Stimulated activated CD4-positive, alpha-beta T cell treated with anti-CD3 and anti-CD28 coated beads, TNF-alpha, amount 100 ng/mL, for 1 hour (primary cell): ENCODE measurements around the gene CACNA1H.
"Not testable (repeated sequence)": the region's sequence is repeated elsewhere in the genome, so short reads cannot be mapped to it uniquely, and the experiment has no call there.

ENCODE experiments used
- DNase-seq, 3 donors: peaks; one replicate each; pipeline ENCODE4 v3.0.0-alpha.2; 2020; ENCODE audit warnings: low read depth in 3 of 3, low spot score in 1 of 3

Gene CACNA1H

DNA sequence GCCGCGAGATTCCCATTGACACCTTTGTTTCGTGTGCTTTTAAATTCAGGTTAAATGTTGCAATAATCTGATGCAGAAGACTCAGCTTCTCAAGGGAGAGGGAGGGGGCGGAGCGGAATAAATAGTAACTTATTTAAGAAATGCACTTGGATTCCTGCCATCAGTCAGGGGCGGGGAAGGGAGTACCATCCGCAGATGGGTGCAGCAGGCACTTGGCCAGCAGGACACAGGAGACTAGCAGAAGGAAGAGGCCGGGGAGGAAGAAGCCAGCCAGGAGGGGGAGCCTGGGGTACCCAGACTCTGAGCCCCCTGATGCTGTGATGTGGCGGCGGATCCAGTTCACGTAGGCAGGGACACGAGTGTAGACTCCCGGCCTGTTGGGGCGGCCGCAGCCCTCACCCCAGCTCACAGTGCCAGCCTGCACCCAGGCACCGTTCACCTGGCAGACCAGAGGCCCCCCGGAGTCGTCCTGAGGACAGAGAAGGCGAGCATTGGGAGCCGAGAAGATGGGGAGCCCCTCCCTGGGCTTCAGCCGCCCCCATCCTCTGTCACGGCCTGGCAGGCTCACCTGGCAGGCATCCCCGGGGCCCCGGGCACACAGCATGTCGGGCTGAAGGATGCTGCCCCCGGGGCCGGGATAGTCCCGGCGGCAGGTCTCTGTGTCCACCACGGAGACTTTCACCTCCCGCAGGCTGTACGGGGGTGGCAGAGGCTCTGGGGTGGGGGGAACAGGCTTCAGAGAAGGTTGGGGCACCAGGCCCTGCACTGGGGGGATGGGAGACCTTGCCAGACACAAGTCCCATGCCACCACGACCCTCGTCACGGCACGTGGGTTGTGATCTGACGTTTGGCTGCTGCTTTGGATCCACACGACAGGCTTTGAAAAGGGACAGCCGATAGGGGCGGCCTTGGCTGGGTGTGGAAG lies 69.0 kb downstream of the CACNA1H start:
- no peak for DNase-seq

DNA sequence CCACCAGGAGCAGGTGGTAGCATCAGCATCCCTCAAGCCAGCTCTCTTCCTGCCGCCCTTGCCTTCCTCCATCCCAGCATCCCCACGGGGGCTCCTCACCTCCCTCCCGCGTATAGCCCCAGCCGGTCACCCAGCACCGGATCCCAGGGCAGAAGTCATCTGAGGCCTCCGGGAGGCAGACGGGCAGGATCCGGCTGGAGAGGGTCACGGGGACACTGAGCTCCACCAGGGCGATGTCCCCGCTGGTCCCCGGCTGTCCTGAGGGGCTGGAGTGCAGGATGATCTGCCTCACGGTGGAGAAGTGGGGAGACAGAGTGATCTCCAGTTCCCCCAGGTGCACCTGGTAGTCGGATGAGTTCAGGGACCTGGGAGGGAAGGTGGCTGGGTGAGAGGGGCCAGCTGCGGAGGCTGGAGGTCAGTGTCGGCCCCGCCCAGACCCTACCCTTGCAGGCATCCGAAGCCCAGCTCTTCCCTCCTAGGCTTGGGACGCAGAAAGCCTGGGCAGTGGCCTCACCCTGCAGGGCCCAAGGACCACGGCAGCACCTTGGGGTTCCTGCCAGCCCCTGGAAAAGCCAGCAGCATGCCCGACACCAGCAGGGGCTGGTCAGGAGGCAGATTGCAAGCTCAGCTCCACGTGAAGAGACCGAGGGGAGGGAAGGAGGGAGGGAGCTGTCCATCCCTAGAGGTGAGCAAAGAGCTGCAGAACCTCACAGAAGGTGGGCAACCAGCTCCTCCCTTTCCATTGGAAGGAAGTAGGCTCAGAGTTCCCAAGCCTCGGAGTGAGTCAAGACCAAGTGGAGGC lies 69.8 kb downstream of the CACNA1H start:
- DNase-seq: no peak

GRCh38 chr16:1223355-1224214 lies 70.7 kb downstream of the CACNA1H start:
- no peak for DNase-seq

- DNase-seq: no peak
These were observed 71.7 kb downstream of the CACNA1H start for GRCh38 chr16:1224558-1224957.

DNA sequence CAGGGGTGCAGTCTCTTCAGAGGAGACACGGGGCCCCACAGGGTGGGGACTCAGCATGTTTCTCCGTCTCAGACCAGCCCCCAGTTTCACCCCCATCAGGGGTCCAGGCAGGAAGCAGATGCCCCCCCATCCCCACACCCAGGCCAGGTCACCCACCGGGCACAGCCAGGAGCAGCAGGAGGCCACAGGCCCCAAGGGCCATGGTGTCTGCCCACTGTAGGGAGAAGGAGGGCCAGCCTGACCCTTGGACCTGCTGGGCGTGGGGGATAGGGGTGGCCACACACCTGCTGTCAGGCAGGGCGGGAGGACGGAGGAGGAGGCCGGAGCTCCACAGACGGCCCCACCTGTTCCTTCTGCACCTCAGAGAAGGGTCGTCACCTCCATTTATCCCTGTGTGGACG lies 72.1 kb downstream of the CACNA1H start, which contains the start of gene TPSG1:
TSS of gene TPSG1 (minus strand) at position 218 of the 401 bp plus-strand sequence. CDS start at position 202, 16 bp downstream.
- no peak for DNase-seq

DNA sequence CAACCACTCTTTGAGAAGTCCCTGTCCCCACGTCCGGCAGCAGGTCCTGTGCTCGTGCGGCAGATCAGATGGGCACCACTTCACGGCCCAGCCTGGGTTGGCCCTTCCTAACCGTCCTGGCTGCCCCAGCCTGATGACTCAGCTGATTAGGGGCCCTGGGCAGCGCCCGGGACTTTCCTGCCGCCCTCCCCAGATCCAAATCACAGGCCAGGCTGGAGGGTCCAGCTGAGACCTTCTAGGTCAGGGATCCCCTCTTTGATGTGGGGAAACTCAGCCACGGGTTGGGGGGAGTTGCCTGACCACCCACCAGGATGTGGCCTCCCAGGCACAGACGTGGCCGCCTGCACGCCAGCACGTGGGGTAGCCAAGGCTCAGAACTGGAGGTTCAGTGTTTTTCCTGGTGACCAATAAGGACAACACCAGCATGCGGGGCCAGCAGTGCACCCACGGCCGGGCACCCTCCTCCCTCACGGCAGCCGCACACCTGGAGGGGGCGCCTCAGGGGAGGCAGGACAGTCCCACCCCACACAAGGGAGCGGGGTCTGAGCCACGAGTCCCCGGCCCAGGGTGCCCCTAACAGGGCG lies 72.9 kb downstream of the CACNA1H start:
- not testable (repeated sequence) for DNase-seq

DNA sequence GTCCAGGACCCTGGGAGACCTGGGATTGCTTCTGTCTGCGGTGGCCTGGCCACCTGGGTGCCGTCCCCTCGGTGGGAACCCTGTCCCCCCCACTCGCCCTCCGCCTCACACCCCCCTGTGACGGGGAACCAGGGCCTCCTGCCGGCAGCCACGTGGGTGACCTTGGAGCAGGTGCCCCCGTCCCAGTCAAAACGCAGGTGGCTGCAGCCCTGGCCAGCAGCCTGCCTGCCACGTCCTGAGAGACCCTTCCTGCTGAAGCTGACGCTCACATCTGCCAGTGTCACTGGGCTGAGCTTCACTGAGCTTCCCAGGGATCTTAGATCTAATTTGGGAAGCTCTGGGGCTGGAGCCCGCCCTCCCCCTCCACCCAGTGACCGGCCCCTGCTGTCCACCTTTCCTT lies 73.8 kb downstream of the CACNA1H start:
- DNase-seq: not testable (repeated sequence)

DNA sequence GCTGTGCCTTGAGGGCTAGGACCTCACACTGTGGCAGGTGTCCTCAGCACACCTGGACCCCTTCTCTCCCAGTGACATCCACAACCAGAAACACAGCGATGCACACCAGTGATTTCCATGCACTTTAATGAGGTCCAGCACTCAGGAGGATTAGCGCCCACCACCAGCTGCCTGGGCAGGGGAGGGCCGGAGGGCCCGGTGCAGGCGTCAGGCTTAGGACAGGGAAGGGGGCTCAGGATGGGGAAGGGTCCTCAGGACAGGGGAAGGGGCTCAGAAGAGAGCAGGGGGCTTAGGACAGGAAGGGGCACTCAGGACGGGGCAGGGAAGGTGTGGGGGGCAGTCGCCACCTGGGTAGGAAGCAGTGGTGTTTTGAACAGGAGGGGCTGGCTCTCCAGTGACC lies 75.3 kb downstream of the CACNA1H start:
- not testable (repeated sequence) for DNase-seq

DNA sequence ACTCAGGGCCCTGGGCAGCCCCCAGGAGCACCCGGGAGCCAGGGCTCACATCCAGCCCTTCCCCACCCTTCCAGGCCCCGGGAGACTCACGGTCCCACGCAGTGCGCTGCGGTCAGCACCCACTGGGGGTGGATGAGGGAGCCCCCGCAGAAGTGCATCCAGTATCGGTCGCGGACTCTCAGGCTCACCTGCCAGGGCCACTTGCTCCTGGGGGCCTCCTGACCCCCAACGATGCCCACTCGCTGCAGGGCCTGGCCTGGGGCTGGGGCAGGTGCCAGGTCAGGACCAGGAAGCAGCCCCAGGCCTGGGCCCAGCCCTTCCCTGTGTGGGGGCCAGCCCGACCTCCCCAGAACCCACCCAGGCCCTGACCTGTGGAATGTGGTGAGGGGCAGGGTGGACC lies 76.6 kb downstream of the CACNA1H start:
- DNase-seq: not testable (repeated sequence)

DNA sequence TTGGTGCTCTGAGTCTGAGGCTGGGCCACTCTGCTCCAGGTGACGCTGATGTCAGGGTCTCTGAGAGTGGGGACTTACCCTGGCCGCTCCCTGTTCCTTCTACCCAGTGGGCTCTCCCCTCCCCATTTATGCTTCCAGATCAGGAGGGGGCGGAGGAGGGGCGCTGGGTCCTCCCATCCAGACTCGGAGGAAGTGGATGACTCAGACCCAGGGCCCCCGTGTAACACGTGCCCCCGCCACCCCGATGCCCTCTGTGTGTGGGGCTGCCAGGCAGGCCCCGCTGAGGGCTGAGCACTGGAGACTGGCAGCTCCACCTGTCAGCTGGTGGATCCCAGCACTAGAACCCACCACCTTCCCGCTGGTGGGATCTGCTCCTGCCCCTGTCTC lies 77.2 kb downstream of the CACNA1H start, which contains the start of gene TPSB2:
TSS of gene TPSB2 (minus strand) at position 101 of the 387 bp plus-strand sequence. CDS start 233 bp downstream, outside the sequence.
- DNase-seq: not testable (repeated sequence)

GRCh38 chr16:1230471-1231212 lies 77.7 kb downstream of the CACNA1H start:
- not testable (repeated sequence) for DNase-seq

GRCh38 chr16:1231301-1231700 lies 78.4 kb downstream of the CACNA1H start:
- DNase-seq: not testable (repeated sequence)

DNA sequence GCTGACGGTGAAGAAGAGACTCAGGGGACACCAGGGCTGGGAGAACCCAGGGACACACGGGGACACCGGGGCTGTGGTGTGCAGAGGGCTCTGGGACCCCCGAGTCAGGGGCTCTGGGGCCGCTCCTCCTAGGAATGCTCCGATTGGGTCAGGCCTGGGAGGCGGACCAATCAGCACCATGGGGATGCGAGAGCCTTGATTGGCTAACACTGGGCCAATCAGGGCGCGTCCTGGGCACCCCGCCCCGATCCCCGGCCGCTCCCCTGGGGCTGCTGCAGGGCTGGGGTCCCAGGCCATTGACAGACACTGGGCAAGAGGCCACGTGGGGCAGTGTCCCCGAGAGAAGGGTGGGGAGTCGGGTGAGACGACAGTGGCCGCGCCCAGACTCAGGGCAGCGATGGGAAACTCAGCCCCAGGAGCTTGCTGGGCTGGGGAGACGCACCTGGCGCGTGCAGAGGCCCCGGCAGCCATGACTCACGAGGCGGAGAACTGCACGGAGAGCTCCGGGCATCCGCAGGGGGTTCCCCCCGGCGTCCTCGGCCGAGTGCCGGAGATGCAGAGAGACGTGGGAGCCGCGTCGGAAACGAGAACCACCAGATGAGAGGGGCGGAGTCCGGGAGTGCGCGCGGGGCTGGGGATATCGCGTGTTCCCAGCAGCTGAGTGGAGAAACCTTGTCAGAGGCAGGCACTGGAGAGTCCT lies 79.3 kb downstream of the CACNA1H start:
- not testable (repeated sequence) for DNase-seq

DNA sequence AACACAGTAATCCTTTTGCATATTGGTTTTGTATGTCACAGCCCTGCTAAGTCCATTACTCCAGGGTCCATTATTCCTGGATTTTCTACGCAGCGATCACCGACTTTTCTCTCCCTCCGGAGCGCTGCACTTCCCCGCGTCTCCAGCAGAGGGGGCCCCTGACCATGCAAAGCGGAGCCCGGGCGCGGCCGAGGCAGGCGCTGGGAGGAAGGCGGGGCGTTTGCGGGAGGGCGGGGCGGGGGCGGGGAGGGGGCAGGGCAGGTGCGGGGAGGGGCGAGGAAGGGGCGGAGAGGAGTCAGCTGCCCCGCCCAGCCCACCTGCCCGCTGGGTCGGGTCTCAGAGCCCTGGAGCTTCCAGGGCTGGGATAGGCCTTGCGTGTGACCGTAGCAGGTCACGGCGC lies 83.8 kb downstream of the CACNA1H start:
- DNase-seq: not testable (repeated sequence)

GRCh38 chr16:1237990-1238389 lies 85.1 kb downstream of the CACNA1H start:
- DNase-seq: no peak

GRCh38 chr16:1238909-1239308 lies 86.0 kb downstream of the CACNA1H start:
- not testable (repeated sequence) for DNase-seq

- DNase-seq: not testable (repeated sequence)
These were observed 86.7 kb downstream of the CACNA1H start for GRCh38 chr16:1239575-1239974.

- DNase-seq: not testable (repeated sequence)
These were observed 87.5 kb downstream of the CACNA1H start, which contains the start of gene TPSAB1 for GRCh38 chr16:1240436-1240835. TPSAB1 (plus strand) TSS chr16:1240705; CDS start chr16:1240939, 234 bp downstream.

DNA sequence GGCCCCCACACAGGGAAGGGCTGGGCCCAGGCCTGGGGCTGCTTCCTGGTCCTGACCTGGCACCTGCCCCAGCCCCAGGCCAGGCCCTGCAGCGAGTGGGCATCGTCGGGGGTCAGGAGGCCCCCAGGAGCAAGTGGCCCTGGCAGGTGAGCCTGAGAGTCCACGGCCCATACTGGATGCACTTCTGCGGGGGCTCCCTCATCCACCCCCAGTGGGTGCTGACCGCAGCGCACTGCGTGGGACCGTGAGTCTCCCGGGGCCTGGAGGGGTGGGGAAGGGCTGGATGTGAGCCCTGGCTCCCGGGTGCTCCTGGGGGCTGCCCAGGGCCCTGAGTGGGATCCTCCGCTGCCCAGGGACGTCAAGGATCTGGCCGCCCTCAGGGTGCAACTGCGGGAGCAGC lies 88.2 kb downstream of the CACNA1H start:
- not testable (repeated sequence) for DNase-seq
